HEK293 (cell line): ENCODE measurements around the gene OTOF.

Experiments used
- CTCF ChIA-PET: fragments of 350-600 bp; formaldehyde crosslinking; extraction: SDS; loops from one replicate; lab custom pipeline; 2021; ENCODE audit warnings: antibody characterized with exemption; lab: Yijun Ruan, JAX
- POLR2A ChIA-PET: fragments of 300-600 bp; formaldehyde crosslinking; extraction: SDS; loops from one replicate; lab custom pipeline; 2020; ENCODE audit warnings: antibody characterized with exemption, inconsistent platforms; lab: Yijun Ruan, JAX
- H3K27ac ChIP-seq: fragments of 200-500 bp; sonication (Bioruptor generic); 2 replicates; pipeline ENCODE4 v1.5.1; 2014; ENCODE audit warnings: low read depth, low read length, control low read depth, inconsistent platforms; ENCODE audit errors: extremely low read depth
- H3K36me3 ChIP-seq, 2 experiments: fragments of 200-500 bp in 1 of 2; sonication (Bioruptor generic) in 1 of 2; 1 replicate in 1 of 2; 2 replicates in 1 of 2; pipeline ENCODE4 v1.5.1; 2014 to 2017; ENCODE audit warnings: inconsistent platforms in 2 of 2, low read length in 2 of 2; ENCODE audit not compliant: control insufficient read depth in 2 of 2, insufficient read depth in 1 of 2
- H3K4me1 ChIP-seq: fragments of 200-500 bp; sonication (Bioruptor generic); 2 replicates; pipeline ENCODE4 v1.5.1; 2014; ENCODE audit warnings: mild to moderate bottlenecking, low read length, inconsistent platforms; ENCODE audit not compliant: control insufficient read depth, insufficient read depth
- H3K4me3 ChIP-seq: 2 replicates; pipeline ENCODE4 v1.5.1; 2011; ENCODE audit warnings: low read depth, mild to moderate bottlenecking, control low read depth, low read length, moderate library complexity
- H3K9me3 ChIP-seq: fragments of 200-500 bp; sonication (Bioruptor generic); 2 replicates; pipeline ENCODE4 v1.5.1; 2014; ENCODE audit warnings: low read depth, low read length, inconsistent platforms; ENCODE audit not compliant: control insufficient read depth, insufficient read depth
- BCL11A ChIP-seq: fragments of 450-650 bp; formaldehyde crosslinking; IDR thresholded peaks from 2 replicates; pipeline ENCODE4 v1.5.1; 2016; ENCODE audit warnings: low read depth, missing biosample characterization, missing genetic modification characterization
- MEIS1 ChIP-seq: sonication (generic); formaldehyde crosslinking; IDR thresholded peaks from 2 replicates; pipeline ENCODE4 v1.8.1; 2022; ENCODE audit warnings: missing genetic modification reagents, mild to moderate bottlenecking, borderline replicate concordance
- SCRT2 ChIP-seq: fragments of 450-650 bp; formaldehyde crosslinking; IDR thresholded peaks from 2 replicates; pipeline ENCODE4 v1.5.1; 2016; ENCODE audit warnings: missing biosample characterization, missing genetic modification characterization
- ZBTB1 ChIP-seq: fragments of 450-650 bp; formaldehyde crosslinking; IDR thresholded peaks from 2 replicates; pipeline ENCODE4 v1.5.1; 2016; ENCODE audit warnings: missing biosample characterization, missing genetic modification characterization
- ZFP37 ChIP-seq: fragments of 450-650 bp; formaldehyde crosslinking; IDR thresholded peaks from 2 replicates; pipeline ENCODE4 v1.5.1; 2016; ENCODE audit warnings: missing biosample characterization, missing genetic modification characterization
- ZNF114 ChIP-seq: fragments of 450-650 bp; formaldehyde crosslinking; IDR thresholded peaks from 2 replicates; pipeline ENCODE4 v1.5.0; 2017; ENCODE audit warnings: missing biosample characterization, missing genetic modification characterization
- ZNF19 ChIP-seq: fragments of 450-650 bp; formaldehyde crosslinking; IDR thresholded peaks from 2 replicates; pipeline ENCODE4; 2016; ENCODE audit warnings: missing biosample characterization, missing genetic modification characterization, low read depth
- ZNF311 ChIP-seq: fragments of 450-650 bp; formaldehyde crosslinking; IDR thresholded peaks from 2 replicates; pipeline ENCODE4 v1.5.1; 2017; ENCODE audit warnings: missing biosample characterization, missing genetic modification characterization, borderline replicate concordance
- ZNF354C ChIP-seq: fragments of 450-650 bp; formaldehyde crosslinking; IDR thresholded peaks from 2 replicates; pipeline ENCODE4 v1.5.1; 2016; ENCODE audit warnings: missing biosample characterization, missing genetic modification characterization, low read depth, borderline replicate concordance
- ZNF416 ChIP-seq: fragments of 450-650 bp; formaldehyde crosslinking; IDR thresholded peaks from 2 replicates; pipeline ENCODE4 v1.5.1; 2016; ENCODE audit warnings: missing biosample characterization, missing genetic modification characterization
- ZNF610 ChIP-seq: fragments of 450-650 bp; formaldehyde crosslinking; IDR thresholded peaks from 2 replicates; pipeline ENCODE4 v1.5.1; 2016; ENCODE audit warnings: missing biosample characterization, missing genetic modification characterization, borderline replicate concordance
- ZNF701 ChIP-seq: fragments of 450-650 bp; formaldehyde crosslinking; IDR thresholded peaks from 2 replicates; pipeline ENCODE4 v1.5.1; 2016; ENCODE audit warnings: missing biosample characterization, missing genetic modification characterization
- ZNF792 ChIP-seq: fragments of 450-650 bp; formaldehyde crosslinking; IDR thresholded peaks from 2 replicates; pipeline ENCODE4 v1.5.1; 2016; ENCODE audit warnings: missing biosample characterization, missing genetic modification characterization
- TF ChIP-seq, protein P1 (sequence below): fragments of 450-650 bp; formaldehyde crosslinking; conservative IDR thresholded peaks from 2 replicates; pipeline ENCODE4 v1.5.1; 2016; ENCODE audit warnings: low read depth, missing biosample characterization, missing genetic modification characterization
- TF ChIP-seq, protein P2 (sequence below): fragments of 450-650 bp; formaldehyde crosslinking; IDR thresholded peaks from 2 replicates; pipeline ENCODE4 v1.5.1; 2017; ENCODE audit warnings: missing biosample characterization, missing genetic modification characterization
- TF ChIP-seq, protein P3 (sequence below): fragments of 450-650 bp; IDR thresholded peaks from 2 replicates; pipeline ENCODE4 v1.5.1; 2018; ENCODE audit warnings: missing biosample characterization, missing genetic modification characterization
- TF ChIP-seq, protein P4 (sequence below): fragments of 450-650 bp; formaldehyde crosslinking; IDR thresholded peaks from 2 replicates; pipeline ENCODE4 v1.5.1; 2017; ENCODE audit warnings: missing biosample characterization, missing genetic modification characterization
- TF ChIP-seq, protein P5 (sequence below): fragments of 450-650 bp; formaldehyde crosslinking; conservative IDR thresholded peaks from 2 replicates; pipeline ENCODE4 v1.5.1; 2016; ENCODE audit warnings: low read depth, missing biosample characterization, missing genetic modification characterization

Gene OTOF

DNA sequence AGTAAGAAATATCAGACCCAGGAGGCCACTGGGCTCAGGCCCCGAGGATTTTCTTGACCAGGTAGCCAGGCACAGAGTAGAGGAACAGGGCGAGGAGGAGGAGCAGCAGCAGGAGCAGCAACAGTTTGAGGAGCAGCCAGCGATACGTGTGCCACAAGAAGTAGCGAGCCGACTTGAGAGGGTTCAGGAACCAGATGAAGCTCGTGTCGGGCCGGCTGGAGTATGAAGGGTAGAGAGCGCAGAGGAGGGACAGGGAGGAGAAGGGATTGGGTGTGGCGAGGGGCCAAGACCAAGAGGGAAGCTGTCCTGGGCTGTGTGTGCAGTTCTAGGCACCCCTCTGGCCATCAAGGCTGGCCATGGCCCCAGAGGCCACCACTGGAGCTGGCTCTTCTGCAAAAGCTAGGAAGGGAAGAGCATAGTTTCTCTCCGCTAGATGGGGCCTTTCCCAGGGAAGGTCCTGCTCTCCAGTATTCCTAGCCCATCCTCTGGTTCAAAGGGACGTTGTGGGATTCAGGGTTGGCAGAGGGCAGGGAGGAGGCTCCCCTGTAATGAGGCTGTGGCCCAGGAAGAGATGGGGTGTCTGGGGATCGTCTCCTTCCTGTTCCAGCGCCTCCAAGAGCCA lies 17.8 kb downstream of the OTOF start:
- Histone ChIP-seq H3K4me3 (no peak overlapping the region), H3K4me1 (no peaks in the 10 kb centered on the region), H3K27ac (no peak overlapping the region), H3K9me3 (no peaks in the 10 kb centered on the region), H3K36me3 (no peaks in the 10 kb centered on the region)
- CTCF ChIA-PET, result interaction anchor here (0.9 to 2.0 kb wide), 3 partner anchors 18 to 225 kb away, joined by 3 to 6 read pairs (median 3); no protein-coding TSS in a partner anchor
- POLR2A ChIA-PET, result no interaction called here
- TF ChIP-seq ZNF792 (tag by site-specific recombination) (no peak), ZNF19 (tag by site-specific recombination) (no peak), ZFP37 (tag by site-specific recombination) (no peak), SCRT2 (0 out of 2 replicates have a peak, but pooled peaks have one; percentile 11)
- TF ChIP-seq, protein P1, sequence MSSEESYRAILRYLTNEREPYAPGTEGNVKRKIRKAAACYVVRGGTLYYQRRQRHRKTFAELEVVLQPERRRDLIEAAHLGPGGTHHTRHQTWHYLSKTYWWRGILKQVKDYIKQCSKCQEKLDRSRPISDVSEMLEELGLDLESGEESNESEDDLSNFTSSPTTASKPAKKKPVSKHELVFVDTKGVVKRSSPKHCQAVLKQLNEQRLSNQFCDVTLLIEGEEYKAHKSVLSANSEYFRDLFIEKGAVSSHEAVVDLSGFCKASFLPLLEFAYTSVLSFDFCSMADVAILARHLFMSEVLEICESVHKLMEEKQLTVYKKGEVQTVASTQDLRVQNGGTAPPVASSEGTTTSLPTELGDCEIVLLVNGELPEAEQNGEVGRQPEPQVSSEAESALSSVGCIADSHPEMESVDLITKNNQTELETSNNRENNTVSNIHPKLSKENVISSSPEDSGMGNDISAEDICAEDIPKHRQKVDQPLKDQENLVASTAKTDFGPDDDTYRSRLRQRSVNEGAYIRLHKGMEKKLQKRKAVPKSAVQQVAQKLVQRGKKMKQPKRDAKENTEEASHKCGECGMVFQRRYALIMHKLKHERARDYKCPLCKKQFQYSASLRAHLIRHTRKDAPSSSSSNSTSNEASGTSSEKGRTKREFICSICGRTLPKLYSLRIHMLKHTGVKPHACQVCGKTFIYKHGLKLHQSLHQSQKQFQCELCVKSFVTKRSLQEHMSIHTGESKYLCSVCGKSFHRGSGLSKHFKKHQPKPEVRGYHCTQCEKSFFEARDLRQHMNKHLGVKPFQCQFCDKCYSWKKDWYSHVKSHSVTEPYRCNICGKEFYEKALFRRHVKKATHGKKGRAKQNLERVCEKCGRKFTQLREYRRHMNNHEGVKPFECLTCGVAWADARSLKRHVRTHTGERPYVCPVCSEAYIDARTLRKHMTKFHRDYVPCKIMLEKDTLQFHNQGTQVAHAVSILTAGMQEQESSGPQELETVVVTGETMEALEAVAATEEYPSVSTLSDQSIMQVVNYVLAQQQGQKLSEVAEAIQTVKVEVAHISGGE (tag by site-specific recombination), result no peak
- TF ChIP-seq, protein P2, sequence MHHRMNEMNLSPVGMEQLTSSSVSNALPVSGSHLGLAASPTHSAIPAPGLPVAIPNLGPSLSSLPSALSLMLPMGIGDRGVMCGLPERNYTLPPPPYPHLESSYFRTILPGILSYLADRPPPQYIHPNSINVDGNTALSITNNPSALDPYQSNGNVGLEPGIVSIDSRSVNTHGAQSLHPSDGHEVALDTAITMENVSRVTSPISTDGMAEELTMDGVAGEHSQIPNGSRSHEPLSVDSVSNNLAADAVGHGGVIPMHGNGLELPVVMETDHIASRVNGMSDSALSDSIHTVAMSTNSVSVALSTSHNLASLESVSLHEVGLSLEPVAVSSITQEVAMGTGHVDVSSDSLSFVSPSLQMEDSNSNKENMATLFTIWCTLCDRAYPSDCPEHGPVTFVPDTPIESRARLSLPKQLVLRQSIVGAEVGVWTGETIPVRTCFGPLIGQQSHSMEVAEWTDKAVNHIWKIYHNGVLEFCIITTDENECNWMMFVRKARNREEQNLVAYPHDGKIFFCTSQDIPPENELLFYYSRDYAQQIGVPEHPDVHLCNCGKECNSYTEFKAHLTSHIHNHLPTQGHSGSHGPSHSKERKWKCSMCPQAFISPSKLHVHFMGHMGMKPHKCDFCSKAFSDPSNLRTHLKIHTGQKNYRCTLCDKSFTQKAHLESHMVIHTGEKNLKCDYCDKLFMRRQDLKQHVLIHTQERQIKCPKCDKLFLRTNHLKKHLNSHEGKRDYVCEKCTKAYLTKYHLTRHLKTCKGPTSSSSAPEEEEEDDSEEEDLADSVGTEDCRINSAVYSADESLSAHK (tag by site-specific recombination), result no peak

DNA sequence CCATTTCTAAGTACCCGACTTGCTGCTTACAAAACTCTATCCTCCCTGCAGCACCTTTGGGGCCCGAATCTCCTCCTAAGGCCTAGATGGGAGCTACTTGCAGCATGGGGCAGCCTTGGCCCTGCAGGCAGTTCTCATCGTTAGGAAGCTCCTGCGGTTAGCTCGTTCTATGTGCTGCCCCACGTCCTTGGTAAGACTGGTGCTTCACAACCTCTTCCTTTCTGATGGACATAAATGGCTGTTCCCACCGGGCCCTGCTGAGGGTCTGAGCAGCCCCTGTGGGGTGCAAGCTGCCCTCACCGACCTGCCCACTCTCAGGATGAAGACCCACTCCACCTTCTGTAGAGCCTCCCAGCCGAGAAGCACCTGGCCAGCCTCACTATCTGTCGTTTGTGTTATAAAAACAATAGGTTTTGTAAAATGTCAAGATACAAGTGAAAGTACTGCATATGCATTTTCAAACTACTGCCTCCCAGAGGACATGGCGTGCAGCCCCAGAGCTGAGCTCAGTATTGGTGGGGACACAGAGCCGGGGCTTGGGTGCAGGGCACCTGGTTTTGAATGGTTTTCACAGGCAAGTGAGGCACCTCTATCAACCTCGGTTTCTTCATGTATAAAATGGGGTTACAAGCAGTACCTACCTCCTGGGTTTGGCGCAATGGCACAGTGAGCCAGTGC lies 19.4 kb downstream of the OTOF start:
- no peaks in the 10 kb centered on the region for H3K36me3 ChIP-seq
- ChIA-PET CTCF (interaction anchor here (2.0 kb wide), 1 partner anchor 223 kb away, joined by 6 read pairs; no protein-coding TSS in a partner anchor), POLR2A (interaction anchor here (0.6 kb wide), 1 partner anchor 11 kb away, joined by 5 read pairs; no protein-coding TSS in a partner anchor)
- H3K9me3 ChIP-seq, result no peaks in the 10 kb centered on the region
- no peak overlapping the region for H3K27ac ChIP-seq
- no peak overlapping the region for H3K4me3 ChIP-seq
- no peaks in the 10 kb centered on the region for H3K4me1 ChIP-seq
- TF ChIP-seq, protein P3, sequence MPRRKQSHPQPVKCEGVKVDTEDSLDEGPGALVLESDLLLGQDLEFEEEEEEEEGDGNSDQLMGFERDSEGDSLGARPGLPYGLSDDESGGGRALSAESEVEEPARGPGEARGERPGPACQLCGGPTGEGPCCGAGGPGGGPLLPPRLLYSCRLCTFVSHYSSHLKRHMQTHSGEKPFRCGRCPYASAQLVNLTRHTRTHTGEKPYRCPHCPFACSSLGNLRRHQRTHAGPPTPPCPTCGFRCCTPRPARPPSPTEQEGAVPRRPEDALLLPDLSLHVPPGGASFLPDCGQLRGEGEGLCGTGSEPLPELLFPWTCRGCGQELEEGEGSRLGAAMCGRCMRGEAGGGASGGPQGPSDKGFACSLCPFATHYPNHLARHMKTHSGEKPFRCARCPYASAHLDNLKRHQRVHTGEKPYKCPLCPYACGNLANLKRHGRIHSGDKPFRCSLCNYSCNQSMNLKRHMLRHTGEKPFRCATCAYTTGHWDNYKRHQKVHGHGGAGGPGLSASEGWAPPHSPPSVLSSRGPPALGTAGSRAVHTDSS (tag by site-specific recombination), result no peak
- TF ChIP-seq ZNF701 (tag by site-specific recombination) (no peak), ZNF610 (tag by site-specific recombination) (no peak), MEIS1 (CRISPR knock-in tag) (no peak), ZNF114 (no peak), ZNF416 (tag by site-specific recombination) (no peak), ZNF354C (tag by site-specific recombination) (no peak), BCL11A (tag by site-specific recombination) (no peak), ZNF792 (tag by site-specific recombination) (no peak), ZNF311 (tag by site-specific recombination) (no peak), ZBTB1 (tag by site-specific recombination) (no peak), ZNF19 (tag by site-specific recombination) (no peak)
- TF ChIP-seq, protein P4, sequence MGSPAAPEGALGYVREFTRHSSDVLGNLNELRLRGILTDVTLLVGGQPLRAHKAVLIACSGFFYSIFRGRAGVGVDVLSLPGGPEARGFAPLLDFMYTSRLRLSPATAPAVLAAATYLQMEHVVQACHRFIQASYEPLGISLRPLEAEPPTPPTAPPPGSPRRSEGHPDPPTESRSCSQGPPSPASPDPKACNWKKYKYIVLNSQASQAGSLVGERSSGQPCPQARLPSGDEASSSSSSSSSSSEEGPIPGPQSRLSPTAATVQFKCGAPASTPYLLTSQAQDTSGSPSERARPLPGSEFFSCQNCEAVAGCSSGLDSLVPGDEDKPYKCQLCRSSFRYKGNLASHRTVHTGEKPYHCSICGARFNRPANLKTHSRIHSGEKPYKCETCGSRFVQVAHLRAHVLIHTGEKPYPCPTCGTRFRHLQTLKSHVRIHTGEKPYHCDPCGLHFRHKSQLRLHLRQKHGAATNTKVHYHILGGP (tag by site-specific recombination), result no peak
- TF ChIP-seq, protein P5, sequence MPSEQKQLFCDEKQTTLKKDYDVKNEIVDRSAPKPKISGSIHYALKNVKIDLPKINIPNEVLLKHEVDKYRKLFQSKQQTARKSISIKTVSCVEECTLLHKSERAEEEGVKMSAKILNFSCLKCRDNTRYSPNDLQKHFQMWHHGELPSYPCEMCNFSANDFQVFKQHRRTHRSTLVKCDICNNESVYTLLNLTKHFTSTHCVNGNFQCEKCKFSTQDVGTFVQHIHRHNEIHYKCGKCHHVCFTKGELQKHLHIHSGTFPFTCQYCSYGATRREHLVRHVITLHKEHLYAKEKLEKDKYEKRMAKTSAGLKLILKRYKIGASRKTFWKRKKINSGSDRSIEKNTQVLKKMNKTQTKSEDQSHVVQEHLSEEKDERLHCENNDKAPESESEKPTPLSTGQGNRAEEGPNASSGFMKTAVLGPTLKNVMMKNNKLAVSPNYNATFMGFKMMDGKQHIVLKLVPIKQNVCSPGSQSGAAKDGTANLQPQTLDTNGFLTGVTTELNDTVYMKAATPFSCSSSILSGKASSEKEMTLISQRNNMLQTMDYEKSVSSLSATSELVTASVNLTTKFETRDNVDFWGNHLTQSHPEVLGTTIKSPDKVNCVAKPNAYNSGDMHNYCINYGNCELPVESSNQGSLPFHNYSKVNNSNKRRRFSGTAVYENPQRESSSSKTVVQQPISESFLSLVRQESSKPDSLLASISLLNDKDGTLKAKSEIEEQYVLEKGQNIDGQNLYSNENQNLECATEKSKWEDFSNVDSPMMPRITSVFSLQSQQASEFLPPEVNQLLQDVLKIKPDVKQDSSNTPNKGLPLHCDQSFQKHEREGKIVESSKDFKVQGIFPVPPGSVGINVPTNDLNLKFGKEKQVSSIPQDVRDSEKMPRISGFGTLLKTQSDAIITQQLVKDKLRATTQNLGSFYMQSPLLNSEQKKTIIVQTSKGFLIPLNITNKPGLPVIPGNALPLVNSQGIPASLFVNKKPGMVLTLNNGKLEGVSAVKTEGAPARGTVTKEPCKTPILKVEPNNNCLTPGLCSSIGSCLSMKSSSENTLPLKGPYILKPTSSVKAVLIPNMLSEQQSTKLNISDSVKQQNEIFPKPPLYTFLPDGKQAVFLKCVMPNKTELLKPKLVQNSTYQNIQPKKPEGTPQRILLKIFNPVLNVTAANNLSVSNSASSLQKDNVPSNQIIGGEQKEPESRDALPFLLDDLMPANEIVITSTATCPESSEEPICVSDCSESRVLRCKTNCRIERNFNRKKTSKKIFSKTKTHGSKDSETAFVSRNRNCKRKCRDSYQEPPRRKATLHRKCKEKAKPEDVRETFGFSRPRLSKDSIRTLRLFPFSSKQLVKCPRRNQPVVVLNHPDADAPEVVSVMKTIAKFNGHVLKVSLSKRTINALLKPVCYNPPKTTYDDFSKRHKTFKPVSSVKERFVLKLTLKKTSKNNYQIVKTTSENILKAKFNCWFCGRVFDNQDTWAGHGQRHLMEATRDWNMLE, result no peak
